ENCODE measurements around the gene MPC1.

Gene MPC1

GRCh38 chr6:166355552-166355951 lies 27.2 kb downstream of the MPC1 start:
- TF ChIP-seq RAD21 (IDR thresholded peaks at IDR 0.05; ENCODE audit: low read depth) = no peak
- no peak for TF ChIP-seq EGR1 (IDR thresholded peaks at IDR 0.05)
- TF ChIP-seq, protein P1, sequence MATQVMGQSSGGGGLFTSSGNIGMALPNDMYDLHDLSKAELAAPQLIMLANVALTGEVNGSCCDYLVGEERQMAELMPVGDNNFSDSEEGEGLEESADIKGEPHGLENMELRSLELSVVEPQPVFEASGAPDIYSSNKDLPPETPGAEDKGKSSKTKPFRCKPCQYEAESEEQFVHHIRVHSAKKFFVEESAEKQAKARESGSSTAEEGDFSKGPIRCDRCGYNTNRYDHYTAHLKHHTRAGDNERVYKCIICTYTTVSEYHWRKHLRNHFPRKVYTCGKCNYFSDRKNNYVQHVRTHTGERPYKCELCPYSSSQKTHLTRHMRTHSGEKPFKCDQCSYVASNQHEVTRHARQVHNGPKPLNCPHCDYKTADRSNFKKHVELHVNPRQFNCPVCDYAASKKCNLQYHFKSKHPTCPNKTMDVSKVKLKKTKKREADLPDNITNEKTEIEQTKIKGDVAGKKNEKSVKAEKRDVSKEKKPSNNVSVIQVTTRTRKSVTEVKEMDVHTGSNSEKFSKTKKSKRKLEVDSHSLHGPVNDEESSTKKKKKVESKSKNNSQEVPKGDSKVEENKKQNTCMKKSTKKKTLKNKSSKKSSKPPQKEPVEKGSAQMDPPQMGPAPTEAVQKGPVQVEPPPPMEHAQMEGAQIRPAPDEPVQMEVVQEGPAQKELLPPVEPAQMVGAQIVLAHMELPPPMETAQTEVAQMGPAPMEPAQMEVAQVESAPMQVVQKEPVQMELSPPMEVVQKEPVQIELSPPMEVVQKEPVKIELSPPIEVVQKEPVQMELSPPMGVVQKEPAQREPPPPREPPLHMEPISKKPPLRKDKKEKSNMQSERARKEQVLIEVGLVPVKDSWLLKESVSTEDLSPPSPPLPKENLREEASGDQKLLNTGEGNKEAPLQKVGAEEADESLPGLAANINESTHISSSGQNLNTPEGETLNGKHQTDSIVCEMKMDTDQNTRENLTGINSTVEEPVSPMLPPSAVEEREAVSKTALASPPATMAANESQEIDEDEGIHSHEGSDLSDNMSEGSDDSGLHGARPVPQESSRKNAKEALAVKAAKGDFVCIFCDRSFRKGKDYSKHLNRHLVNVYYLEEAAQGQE (IDR thresholded peaks at IDR 0.05; ENCODE audit: low read depth) = no peak
- no peak for TF ChIP-seq TCF12 (IDR thresholded peaks at IDR 0.05; ENCODE audit: low read depth)
- TF ChIP-seq, protein P2, sequence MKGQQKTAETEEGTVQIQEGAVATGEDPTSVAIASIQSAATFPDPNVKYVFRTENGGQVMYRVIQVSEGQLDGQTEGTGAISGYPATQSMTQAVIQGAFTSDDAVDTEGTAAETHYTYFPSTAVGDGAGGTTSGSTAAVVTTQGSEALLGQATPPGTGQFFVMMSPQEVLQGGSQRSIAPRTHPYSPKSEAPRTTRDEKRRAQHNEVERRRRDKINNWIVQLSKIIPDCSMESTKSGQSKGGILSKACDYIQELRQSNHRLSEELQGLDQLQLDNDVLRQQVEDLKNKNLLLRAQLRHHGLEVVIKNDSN (IDR thresholded peaks at IDR 0.05) = no peak
- TF ChIP-seq, protein P3, sequence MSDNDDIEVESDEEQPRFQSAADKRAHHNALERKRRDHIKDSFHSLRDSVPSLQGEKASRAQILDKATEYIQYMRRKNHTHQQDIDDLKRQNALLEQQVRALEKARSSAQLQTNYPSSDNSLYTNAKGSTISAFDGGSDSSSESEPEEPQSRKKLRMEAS (IDR thresholded peaks at IDR 0.05) = no peak
- no peak for TF ChIP-seq FOXM1 (IDR thresholded peaks at IDR 0.05; ENCODE audit: borderline replicate concordance, low read depth)

- TF ChIP-seq CEBPB (IDR thresholded peaks at IDR 0.05) = no peak
- TF ChIP-seq, protein P3 (IDR thresholded peaks at IDR 0.05) = no peak
- TF ChIP-seq TAF1 (IDR thresholded peaks at IDR 0.05; ENCODE audit: low read depth) = no peak
- TF ChIP-seq, protein P2 (IDR thresholded peaks at IDR 0.05) = no peak
- TF ChIP-seq RAD21 (IDR thresholded peaks at IDR 0.05; ENCODE audit: low read depth) = no peak
- no peak for TF ChIP-seq CREB1 (IDR thresholded peaks at IDR 0.05; ENCODE audit: low read depth)
- no peak for TF ChIP-seq EP300 (IDR thresholded peaks at IDR 0.05; ENCODE audit: borderline replicate concordance)
- TF ChIP-seq TEAD4 (IDR thresholded peaks at IDR 0.05) = no peak
- TF ChIP-seq EGR1 (IDR thresholded peaks at IDR 0.05) = no peak
- TF ChIP-seq NFIC (IDR thresholded peaks at IDR 0.05) = no peak
- TF ChIP-seq TCF12 (IDR thresholded peaks at IDR 0.05; ENCODE audit: low read depth) = no peak
- TF ChIP-seq FOXM1 (IDR thresholded peaks at IDR 0.05; ENCODE audit: borderline replicate concordance, low read depth) = no peak
- TF ChIP-seq ZBTB7A (IDR thresholded peaks at IDR 0.05; ENCODE audit: low read depth) = no peak
- TF ChIP-seq, protein P1 (IDR thresholded peaks at IDR 0.05; ENCODE audit: low read depth) = no peak
- TF ChIP-seq YY1 (IDR thresholded peaks at IDR 0.05; ENCODE audit: low read depth) = no peak
These were observed 27.8 kb downstream of the MPC1 start for GRCh38 chr6:166354965-166355364.

GRCh38 chr6:166354143-166354542 lies 28.6 kb downstream of the MPC1 start:
- no peak for TF ChIP-seq NFIC (IDR thresholded peaks at IDR 0.05)
- TF ChIP-seq TEAD4 (IDR thresholded peaks at IDR 0.05) = no peak
- no peak for TF ChIP-seq ZBTB7A (IDR thresholded peaks at IDR 0.05; ENCODE audit: low read depth)
- TF ChIP-seq, protein P2 (IDR thresholded peaks at IDR 0.05) = no peak
- TF ChIP-seq EGR1 (IDR thresholded peaks at IDR 0.05) = no peak
- TF ChIP-seq, protein P3 (IDR thresholded peaks at IDR 0.05) = no peak
- TF ChIP-seq TCF12 (IDR thresholded peaks at IDR 0.05; ENCODE audit: low read depth) = no peak
- TF ChIP-seq, protein P1 (IDR thresholded peaks at IDR 0.05; ENCODE audit: low read depth) = no peak
- no peak for TF ChIP-seq CREB1 (IDR thresholded peaks at IDR 0.05; ENCODE audit: low read depth)

- TF ChIP-seq, protein P1 (IDR thresholded peaks at IDR 0.05; ENCODE audit: low read depth) = no peak
- TF ChIP-seq RAD21 (IDR thresholded peaks at IDR 0.05; ENCODE audit: low read depth) (no peak), EGR1 (IDR thresholded peaks at IDR 0.05) (no peak), ZBTB7A (IDR thresholded peaks at IDR 0.05; ENCODE audit: low read depth) (no peak), FOXM1 (IDR thresholded peaks at IDR 0.05; ENCODE audit: borderline replicate concordance, low read depth) (no peak), TAF1 (IDR thresholded peaks at IDR 0.05; ENCODE audit: low read depth) (no peak), TEAD4 (IDR thresholded peaks at IDR 0.05) (no peak), NFIC (IDR thresholded peaks at IDR 0.05) (no peak), CEBPB (IDR thresholded peaks at IDR 0.05) (no peak), EP300 (IDR thresholded peaks at IDR 0.05; ENCODE audit: borderline replicate concordance) (no peak), YY1 (IDR thresholded peaks at IDR 0.05; ENCODE audit: low read depth) (no peak)
- TF ChIP-seq, protein P3 (IDR thresholded peaks at IDR 0.05) = no peak
These were observed 29.2 kb downstream of the MPC1 start for GRCh38 chr6:166353507-166353906.
